Measurements from ENCODE around the gene AQP6. TPM values are rescaled to one million over a fixed set of nuclear protein-coding genes. Genes with fewer than 3 reads are reported as not detected.

Gene AQP6
- total and polyA plus RNA-seq, 2 donors (not counting 3 experiments of a cell fraction or from before 2014, with no cell fraction given): 0.04 TPM; not detected in 1

- intact Hi-C loops (cut with micrococcal nuclease): no loop called here
- no peak overlapping the region for H3K4me2 ChIP-seq (ENCODE audit: insufficient read depth, low read length)
- FAIRE-seq (no peak), DNase-seq (ENCODE audit: low read depth, low spot score) (no peak)
- peaks cover 16 to 18% of the 10 kb centered on the region in 2 experiments for H3K27me3 ChIP-seq (ENCODE audit: control insufficient read depth in 2 of 2, insufficient read depth in 2 of 2, low read length in 2 of 2)
- H3K9ac ChIP-seq (replicated peaks; ENCODE audit: extremely low read depth, insufficient read depth, low read length): no peak overlapping the region
- no peaks in the 10 kb centered on the region for H3K79me2 ChIP-seq (ENCODE audit: control insufficient read depth, insufficient read depth, low read length)
- no TSS peak for BruUV-seq (replicated peaks)
- H2AFZ ChIP-seq (ENCODE audit: low read depth, low read length): no peak overlapping the region
- ChIA-PET POLR2A (no interaction called here), CTCF (interaction anchor here (1.4 to 11.4 kb wide), 6 partner anchors 11 to 114 kb away, joined by 4 to 317 read pairs (median 147); partner anchors contain the start of genes ASIC1 and SMARCD1)
- no peak overlapping the region for H3K27ac ChIP-seq (ENCODE audit: insufficient read depth, low read depth, low read length)
- H3K9me1 ChIP-seq (replicated peaks; ENCODE audit: control insufficient read depth, extremely low read depth, insufficient read depth, low read length): no peaks in the 10 kb centered on the region
- H4K20me1 ChIP-seq (replicated peaks; ENCODE audit: control insufficient read depth, extremely low read depth, insufficient read depth, low read length): no peaks in the 10 kb centered on the region
- peaks cover 4% of the 10 kb centered on the region for H3K4me1 ChIP-seq (ENCODE audit: control insufficient read depth, extremely low read depth, insufficient read depth, low read length)
- H3K9me3 ChIP-seq (replicated peaks; ENCODE audit: control insufficient read depth, insufficient read depth, low read length): no peaks in the 10 kb centered on the region
- TF ChIP-seq, protein P1, sequence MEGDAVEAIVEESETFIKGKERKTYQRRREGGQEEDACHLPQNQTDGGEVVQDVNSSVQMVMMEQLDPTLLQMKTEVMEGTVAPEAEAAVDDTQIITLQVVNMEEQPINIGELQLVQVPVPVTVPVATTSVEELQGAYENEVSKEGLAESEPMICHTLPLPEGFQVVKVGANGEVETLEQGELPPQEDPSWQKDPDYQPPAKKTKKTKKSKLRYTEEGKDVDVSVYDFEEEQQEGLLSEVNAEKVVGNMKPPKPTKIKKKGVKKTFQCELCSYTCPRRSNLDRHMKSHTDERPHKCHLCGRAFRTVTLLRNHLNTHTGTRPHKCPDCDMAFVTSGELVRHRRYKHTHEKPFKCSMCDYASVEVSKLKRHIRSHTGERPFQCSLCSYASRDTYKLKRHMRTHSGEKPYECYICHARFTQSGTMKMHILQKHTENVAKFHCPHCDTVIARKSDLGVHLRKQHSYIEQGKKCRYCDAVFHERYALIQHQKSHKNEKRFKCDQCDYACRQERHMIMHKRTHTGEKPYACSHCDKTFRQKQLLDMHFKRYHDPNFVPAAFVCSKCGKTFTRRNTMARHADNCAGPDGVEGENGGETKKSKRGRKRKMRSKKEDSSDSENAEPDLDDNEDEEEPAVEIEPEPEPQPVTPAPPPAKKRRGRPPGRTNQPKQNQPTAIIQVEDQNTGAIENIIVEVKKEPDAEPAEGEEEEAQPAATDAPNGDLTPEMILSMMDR (IDR thresholded peaks at IDR 0.05; ENCODE audit: extremely low read depth in 1 of 2, insufficient read depth in 1 of 2, low read depth in 1 of 2, low read length in 2 of 2): no peak
- TF ChIP-seq FOS (IDR thresholded peaks at IDR 0.05; ENCODE audit: borderline replicate concordance, insufficient read depth, low read length) (no peak), MYC (IDR thresholded peaks at IDR 0.05; ENCODE audit: low read depth, low read length) (no peak), JUN (IDR thresholded peaks at IDR 0.05; ENCODE audit: borderline replicate concordance, insufficient read depth, insufficient read length, low read depth) (no peak), POLR2AphosphoS5 (IDR thresholded peaks at IDR 0.05; ENCODE audit: insufficient read depth, low read depth, low read length) (no peak), GATA2 (IDR thresholded peaks at IDR 0.05; ENCODE audit: insufficient read depth, insufficient read length, low read depth, low read length) (no peak), EZH2 (IDR thresholded peaks at IDR 0.05; ENCODE audit: borderline replicate concordance, low read depth, low read length, severe bottlenecking) (no peak)
- dilution Hi-C loops (cut with MboI; ENCODE audit: extremely low pct_ligation_motif_present, low sequenced_read_pairs): loop anchor here (25.0 kb wide), 1 partner anchor 92 kb away; the partner anchor contains the start of gene ASIC1
- H3K36me3 ChIP-seq (ENCODE audit: control insufficient read depth in 2 of 2, extremely low read depth in 1 of 2, insufficient read depth in 2 of 2, low read length in 2 of 2): no peaks in the 10 kb centered on the region
- no peak overlapping the region for H3K4me3 ChIP-seq (replicated peaks in 1 of 3; ENCODE audit: insufficient read depth in 1 of 3, low read depth in 1 of 3, low read length in 3 of 3)
Observed at GRCh38 chr12:49970658-49971057, 2.1 kb upstream of the AQP6 start.

All from endothelial cell of umbilical vein (primary cell).